A549 (cell line): Measurements from ENCODE around the gene THEMIS2.

Experiments
- CTCF ChIP-seq: fragments of >200 bp; sonication (Bioruptor Twin); formaldehyde crosslinking; IDR thresholded peaks from 3 replicates; pipeline ENCODE4 v1.5.1; 2016
- E2F6 ChIP-seq: IDR thresholded peaks from 2 replicates; pipeline ENCODE4 v1.6.1; 2012; ENCODE audit warnings: low read depth, borderline replicate concordance
- EP300 ChIP-seq, 2 experiments: fragments of >200 bp; sonication (Bioruptor Twin); formaldehyde crosslinking; IDR thresholded peaks; 2 replicates in 1 of 2; 3 replicates in 1 of 2; pipeline ENCODE4 v1.6.1; 2016 to 2017
- HDAC2 ChIP-seq: fragments of 200-600 bp; sonication (generic); IDR thresholded peaks from 2 replicates; pipeline ENCODE4 v1.6.1; 2016
- POLR2A ChIP-seq: IDR thresholded peaks from 2 replicates; pipeline ENCODE4 v1.6.1; 2012; ENCODE audit warnings: mild to moderate bottlenecking, low read length
- RFX5 ChIP-seq: fragments of 450-650 bp; IDR thresholded peaks from 2 replicates; pipeline ENCODE4 v1.7.1; 2014; ENCODE audit warnings: antibody characterized with exemption, mild to moderate bottlenecking, moderate library complexity
- TP53 ChIP-seq: fragments of 250-450 bp; sonication (Bioruptor Pico); IDR thresholded peaks from 2 replicates; pipeline ENCODE4 v1.5.0; 2021; ENCODE audit warnings: mild to moderate bottlenecking, moderate library complexity
- TF ChIP-seq, protein P1 (sequence below): IDR thresholded peaks from 2 replicates; pipeline ENCODE4 v1.6.1; 2012

DNA sequence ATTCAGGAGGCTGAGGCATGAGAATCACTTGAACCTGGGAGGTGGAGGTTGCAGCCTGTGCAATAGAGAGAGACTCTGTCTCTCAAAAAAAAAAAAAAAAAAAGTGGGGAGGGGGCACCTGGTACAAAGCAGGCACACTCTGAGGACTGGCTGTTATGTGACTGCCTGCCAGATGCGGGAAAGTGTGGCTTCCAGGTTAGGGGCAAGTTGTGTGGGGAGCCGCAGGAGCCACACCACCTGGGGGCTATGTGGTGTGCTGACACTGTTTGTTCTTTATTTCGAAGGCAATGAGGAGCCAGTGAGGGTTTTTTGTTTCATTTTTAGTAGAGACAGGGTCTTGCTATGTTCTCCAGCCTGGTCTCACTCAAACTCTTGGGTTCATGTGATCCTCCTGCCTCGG is 5.7 kb downstream of the THEMIS2 start:
- TF ChIP-seq CTCF (no peak), POLR2A (no peak), RFX5 (no peak), EP300 (IDR thresholded peaks at IDR 0.05) (no peak), TP53 (CRISPR knock-in tag) (no peak), E2F6 (no peak), HDAC2 (no peak)
- TF ChIP-seq, protein P1, sequence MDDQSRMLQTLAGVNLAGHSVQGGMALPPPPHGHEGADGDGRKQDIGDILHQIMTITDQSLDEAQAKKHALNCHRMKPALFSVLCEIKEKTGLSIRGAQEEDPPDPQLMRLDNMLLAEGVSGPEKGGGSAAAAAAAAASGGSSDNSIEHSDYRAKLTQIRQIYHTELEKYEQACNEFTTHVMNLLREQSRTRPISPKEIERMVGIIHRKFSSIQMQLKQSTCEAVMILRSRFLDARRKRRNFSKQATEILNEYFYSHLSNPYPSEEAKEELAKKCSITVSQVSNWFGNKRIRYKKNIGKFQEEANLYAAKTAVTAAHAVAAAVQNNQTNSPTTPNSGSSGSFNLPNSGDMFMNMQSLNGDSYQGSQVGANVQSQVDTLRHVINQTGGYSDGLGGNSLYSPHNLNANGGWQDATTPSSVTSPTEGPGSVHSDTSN: no peak
